Measurements from ENCODE around the gene ZDHHC17.
"Not testable (repeated sequence)": the region's sequence is repeated elsewhere in the genome, so short reads cannot be mapped to it uniquely, and the experiment has no call there.

ZDHHC17 gene

GRCh38 chr12:76765598-76765997 is 1.7 kb downstream of the ZDHHC17 start:
- DNase-seq (ENCODE audit: low read depth in 1 of 2, low spot score in 1 of 2) = no peak

- no peak for DNase-seq (ENCODE audit: low read depth in 1 of 2, low spot score in 1 of 2)
These were observed 2.2 kb downstream of the ZDHHC17 start for GRCh38 chr12:76766161-76766560.

- no peak for DNase-seq (ENCODE audit: low read depth in 1 of 2, low spot score in 1 of 2)
These were observed 4.7 kb downstream of the ZDHHC17 start for GRCh38 chr12:76768576-76768975.

GRCh38 chr12:76777765-76778216 is 13.9 kb downstream of the ZDHHC17 start:
- no peak for DNase-seq (ENCODE audit: low read depth in 1 of 2, low spot score in 1 of 2)

GRCh38 chr12:76778364-76778763 is 14.4 kb downstream of the ZDHHC17 start:
- no peak for DNase-seq (ENCODE audit: low read depth in 1 of 2, low spot score in 1 of 2)

- DNase-seq (ENCODE audit: low read depth in 1 of 2, low spot score in 1 of 2) = not testable (repeated sequence)
These were observed 15.4 kb downstream of the ZDHHC17 start for GRCh38 chr12:76779310-76779709.

- DNase-seq (ENCODE audit: low read depth in 1 of 2, low spot score in 1 of 2) = no peak
These were observed 17.4 kb downstream of the ZDHHC17 start for GRCh38 chr12:76781321-76781720.

GRCh38 chr12:76782526-76782925 is 18.6 kb downstream of the ZDHHC17 start:
- DNase-seq (ENCODE audit: low read depth in 1 of 2, low spot score in 1 of 2) = no peak

GRCh38 chr12:76784600-76785051 is 20.7 kb downstream of the ZDHHC17 start:
- DNase-seq (ENCODE audit: low read depth in 1 of 2, low spot score in 1 of 2) = no peak

- no peak for DNase-seq (ENCODE audit: low read depth in 1 of 2, low spot score in 1 of 2)
These were observed 21.5 kb downstream of the ZDHHC17 start for GRCh38 chr12:76785407-76785806.

- no peak for DNase-seq (ENCODE audit: low read depth in 1 of 2, low spot score in 1 of 2)
These were observed 23.1 kb downstream of the ZDHHC17 start for GRCh38 chr12:76786986-76787385.

- DNase-seq (ENCODE audit: low read depth in 1 of 2, low spot score in 1 of 2) = no peak
These were observed 23.8 kb downstream of the ZDHHC17 start for GRCh38 chr12:76787689-76788088.

- no peak for DNase-seq (ENCODE audit: low read depth in 1 of 2, low spot score in 1 of 2)
These were observed 25.6 kb downstream of the ZDHHC17 start for GRCh38 chr12:76789335-76790050.

- no peak for DNase-seq (ENCODE audit: low read depth in 1 of 2, low spot score in 1 of 2)
These were observed 26.9 kb downstream of the ZDHHC17 start for GRCh38 chr12:76790564-76791552.

GRCh38 chr12:76792828-76793227 is 28.9 kb downstream of the ZDHHC17 start:
- no peak for DNase-seq (ENCODE audit: low read depth in 1 of 2, low spot score in 1 of 2)

- no peak for DNase-seq (ENCODE audit: low read depth in 1 of 2, low spot score in 1 of 2)
These were observed 34.9 kb downstream of the ZDHHC17 start for GRCh38 chr12:76798864-76799263.

GRCh38 chr12:76799362-76799761 is 35.4 kb downstream of the ZDHHC17 start:
- DNase-seq (ENCODE audit: low read depth in 1 of 2, low spot score in 1 of 2) = no peak

- DNase-seq (ENCODE audit: low read depth in 1 of 2, low spot score in 1 of 2) = no peak
These were observed 38.1 kb downstream of the ZDHHC17 start for GRCh38 chr12:76802060-76802459.

GRCh38 chr12:76804435-76804976 is 40.6 kb downstream of the ZDHHC17 start:
- DNase-seq (ENCODE audit: low read depth in 1 of 2, low spot score in 1 of 2) = no peak

- DNase-seq (ENCODE audit: low read depth in 1 of 2, low spot score in 1 of 2) = no peak
These were observed 46.9 kb downstream of the ZDHHC17 start for GRCh38 chr12:76810671-76811419.

GRCh38 chr12:76811976-76812375 is 48.1 kb downstream of the ZDHHC17 start:
- no peak for DNase-seq (ENCODE audit: low read depth in 1 of 2, low spot score in 1 of 2)

All from activated CD4-positive, alpha-beta T cell treated with anti-CD3 and anti-CD28 coated beads, Interleukin-2, amount 50 U/mL, for 24 hours (primary cell).